Ishikawa (cell line): ENCODE results near the gene BMX.

Source experiments
- CEBPB ChIP-seq: IDR thresholded peaks from 2 replicates; pipeline ENCODE4 v1.6.1; 2012
- CREB1 ChIP-seq: IDR thresholded peaks from 2 replicates; pipeline ENCODE4 v1.6.1; 2012; ENCODE audit warnings: low read depth
- EGR1 ChIP-seq: IDR thresholded peaks from 2 replicates; pipeline ENCODE4 v1.6.1; 2012
- EP300 ChIP-seq: IDR thresholded peaks from 2 replicates; pipeline ENCODE4 v1.6.1; 2012; ENCODE audit warnings: borderline replicate concordance
- FOXM1 ChIP-seq: IDR thresholded peaks from 2 replicates; pipeline ENCODE4 v1.6.1; 2012; ENCODE audit warnings: low read depth, borderline replicate concordance
- NFIC ChIP-seq: IDR thresholded peaks from 2 replicates; pipeline ENCODE4 v1.6.1; 2012
- RAD21 ChIP-seq: IDR thresholded peaks from 2 replicates; pipeline ENCODE4 v1.6.1; 2012; ENCODE audit warnings: low read depth
- REST ChIP-seq: IDR thresholded peaks from 2 replicates; pipeline ENCODE4 v1.6.1; 2012; ENCODE audit warnings: low read depth, mild to moderate bottlenecking
- TAF1 ChIP-seq: IDR thresholded peaks from 2 replicates; pipeline ENCODE4 v1.6.1; 2012; ENCODE audit warnings: low read depth, mild to moderate bottlenecking
- TCF12 ChIP-seq: IDR thresholded peaks from 2 replicates; pipeline ENCODE4 v1.6.1; 2012; ENCODE audit warnings: low read depth
- TEAD4 ChIP-seq: IDR thresholded peaks from 2 replicates; pipeline ENCODE4 v1.6.1; 2012
- YY1 ChIP-seq: IDR thresholded peaks from 2 replicates; pipeline ENCODE4 v1.6.1; 2012; ENCODE audit warnings: low read depth
- ZBTB7A ChIP-seq: IDR thresholded peaks from 2 replicates; pipeline ENCODE4 v1.6.1; 2012; ENCODE audit warnings: low read depth
- TF ChIP-seq, protein P1 (sequence below): IDR thresholded peaks from 2 replicates; pipeline ENCODE4 v1.6.1; 2012
- TF ChIP-seq, protein P2 (sequence below): IDR thresholded peaks from 2 replicates; pipeline ENCODE4 v1.6.1; 2012

The BMX gene

GRCh38 chrX:15546745-15547144 is 46.1 kb downstream of the BMX start:
- TF ChIP-seq ZBTB7A (no peak), NFIC (no peak), CEBPB (no peak), TAF1 (no peak), TCF12 (no peak), REST (no peak)
- TF ChIP-seq, protein P1, sequence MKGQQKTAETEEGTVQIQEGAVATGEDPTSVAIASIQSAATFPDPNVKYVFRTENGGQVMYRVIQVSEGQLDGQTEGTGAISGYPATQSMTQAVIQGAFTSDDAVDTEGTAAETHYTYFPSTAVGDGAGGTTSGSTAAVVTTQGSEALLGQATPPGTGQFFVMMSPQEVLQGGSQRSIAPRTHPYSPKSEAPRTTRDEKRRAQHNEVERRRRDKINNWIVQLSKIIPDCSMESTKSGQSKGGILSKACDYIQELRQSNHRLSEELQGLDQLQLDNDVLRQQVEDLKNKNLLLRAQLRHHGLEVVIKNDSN = no peak

GRCh38 chrX:15547356-15547755 is 46.7 kb downstream of the BMX start:
- TF ChIP-seq, protein P1 = no peak

- no peak for TF ChIP-seq TAF1
- TF ChIP-seq EGR1 = no peak
- no peak for TF ChIP-seq RAD21
- TF ChIP-seq YY1 = no peak
- TF ChIP-seq NFIC = no peak
- no peak for TF ChIP-seq FOXM1
Measured at GRCh38 chrX:15549189-15550012, 48.8 kb downstream of the BMX start.

- no peak for TF ChIP-seq YY1
Measured at GRCh38 chrX:15559227-15559626, 58.6 kb downstream of the BMX start.

GRCh38 chrX:15560924-15561323 is 60.3 kb downstream of the BMX start:
- no peak for TF ChIP-seq RAD21
- TF ChIP-seq, protein P2, sequence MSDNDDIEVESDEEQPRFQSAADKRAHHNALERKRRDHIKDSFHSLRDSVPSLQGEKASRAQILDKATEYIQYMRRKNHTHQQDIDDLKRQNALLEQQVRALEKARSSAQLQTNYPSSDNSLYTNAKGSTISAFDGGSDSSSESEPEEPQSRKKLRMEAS = no peak
- no peak for TF ChIP-seq CEBPB
- no peak for TF ChIP-seq EP300
- TF ChIP-seq TCF12 = no peak
- no peak for TF ChIP-seq NFIC
- no peak for TF ChIP-seq TAF1
- TF ChIP-seq ZBTB7A = no peak
- no peak for TF ChIP-seq CREB1
- no peak for TF ChIP-seq REST

- TF ChIP-seq EP300 = no peak
- no peak for TF ChIP-seq TEAD4
- TF ChIP-seq, protein P2 = no peak
- no peak for TF ChIP-seq YY1
- TF ChIP-seq CEBPB = no peak
- no peak for TF ChIP-seq NFIC
- no peak for TF ChIP-seq FOXM1
- TF ChIP-seq RAD21 = no peak
- no peak for TF ChIP-seq ZBTB7A
- no peak for TF ChIP-seq REST
- TF ChIP-seq, protein P1 = no peak
Measured at GRCh38 chrX:15563056-15563455, 62.4 kb downstream of the BMX start.
